Measurements from ENCODE around the gene FBLN2. TPM values are rescaled to one million over a fixed set of nuclear protein-coding genes. Genes with fewer than 3 reads are reported as not detected.

Gene FBLN2
- total and polyA plus RNA-seq, 4 donors = 4.3 to 43.4 (median 21.1) TPM

GRCh38 chr3:13526626-13526949 lies 22.3 kb upstream of the FBLN2 start:
- no peak for DNase-seq
- Histone ChIP-seq H3K4me3 (no peak overlapping the region), H3K27ac (ENCODE audit: low read depth in 1 of 2, low read length in 1 of 2) (no peak overlapping the region), H3K9ac (ENCODE audit: insufficient read depth in 1 of 2, low read length in 2 of 2) (no peak overlapping the region), H3K36me3 (ENCODE audit: control insufficient read depth in 4 of 4, insufficient read depth in 4 of 4, low read length in 4 of 4) (no peaks in the 10 kb centered on the region), H3K4me1 (ENCODE audit: control insufficient read depth in 5 of 5, insufficient read depth in 5 of 5, low read length in 5 of 5) (peaks cover 0 to 20% (median 0%) of the 10 kb centered on the region in 5 donors), H3K9me3 (ENCODE audit: control insufficient read depth in 4 of 4, insufficient read depth in 3 of 4, low read length in 3 of 4) (no peaks in the 10 kb centered on the region), H3K27me3 (ENCODE audit: control insufficient read depth in 3 of 3, insufficient read depth in 3 of 3, low read length in 2 of 3) (no peaks in the 10 kb centered on the region)
- no peak for ATAC-seq (ENCODE audit: insufficient read depth, low FRiP score)
- whole genome bisulfite sequencing, 2 donors = 79 to 85% methylated on average over 5 of the region's 5 CpGs
- TF ChIP-seq CTCF (IDR thresholded peaks at IDR 0.05; ENCODE audit: control extremely low read depth, extremely low read depth) = no peak

GRCh38 chr3:13528217-13528867 lies 20.6 kb upstream of the FBLN2 start:
- H3K4me1 ChIP-seq (ENCODE audit: control insufficient read depth in 5 of 5, insufficient read depth in 5 of 5, low read length in 5 of 5) = peaks cover 0 to 36% (median 0%) of the 10 kb centered on the region in 5 donors
- H3K9ac ChIP-seq (ENCODE audit: insufficient read depth in 1 of 2, low read length in 2 of 2) = no peak overlapping the region
- no peak for ATAC-seq (ENCODE audit: insufficient read depth, low FRiP score)
- no peak overlapping the region for H3K27ac ChIP-seq (ENCODE audit: low read depth in 1 of 2, low read length in 1 of 2)
- H3K27me3 ChIP-seq (ENCODE audit: control insufficient read depth in 3 of 3, insufficient read depth in 3 of 3, low read length in 2 of 3) = peaks cover 0 to 4% (median 0%) of the 10 kb centered on the region in 3 donors
- H3K36me3 ChIP-seq (ENCODE audit: control insufficient read depth in 4 of 4, insufficient read depth in 4 of 4, low read length in 4 of 4) = no peaks in the 10 kb centered on the region
- H3K9me3 ChIP-seq (ENCODE audit: control insufficient read depth in 4 of 4, insufficient read depth in 3 of 4, low read length in 3 of 4) = no peaks in the 10 kb centered on the region
- no peak overlapping the region for H3K4me3 ChIP-seq
- 65 to 75% methylated on average over 11 of the region's 11 CpGs for WGBS, 2 donors
- no peak for TF ChIP-seq CTCF (IDR thresholded peaks at IDR 0.05; ENCODE audit: control extremely low read depth, extremely low read depth)
- DNase-seq = peak; percentile 72 to 78 (median 76)

- Histone ChIP-seq H3K9me3 (ENCODE audit: control insufficient read depth in 4 of 4, insufficient read depth in 3 of 4, low read length in 3 of 4) (no peaks in the 10 kb centered on the region), H3K27me3 (ENCODE audit: control insufficient read depth in 3 of 3, insufficient read depth in 3 of 3, low read length in 2 of 3) (peaks cover 0 to 4% (median 0%) of the 10 kb centered on the region in 3 donors), H3K36me3 (ENCODE audit: control insufficient read depth in 4 of 4, insufficient read depth in 4 of 4, low read length in 4 of 4) (no peaks in the 10 kb centered on the region), H3K4me3 (no peak overlapping the region), H3K27ac (ENCODE audit: low read depth in 1 of 2, low read length in 1 of 2) (no peak overlapping the region), H3K4me1 (ENCODE audit: control insufficient read depth in 5 of 5, insufficient read depth in 5 of 5, low read length in 5 of 5) (peaks cover 0 to 36% (median 0%) of the 10 kb centered on the region in 5 donors), H3K9ac (ENCODE audit: insufficient read depth in 1 of 2, low read length in 2 of 2) (no peak overlapping the region)
- ATAC-seq (ENCODE audit: insufficient read depth, low FRiP score) (no peak), DNase-seq (peak; percentile 48 to 62 (median 49))
- 76 to 78% methylated on average over 5 of the region's 5 CpGs for WGBS, 2 donors
- TF ChIP-seq CTCF (IDR thresholded peaks at IDR 0.05; ENCODE audit: control extremely low read depth, extremely low read depth) = no peak
Observed at GRCh38 chr3:13529196-13530112, 19.5 kb upstream of the FBLN2 start.

Measured in lung (tissue), 12 donors.